Measurements from ENCODE around the gene PRKN.

GRCh38 chr6:161641175-161641574 lies 1086.4 kb downstream of the PRKN start:
- no peak for TF ChIP-seq EZH2 (IDR thresholded peaks at IDR 0.05; ENCODE audit: borderline replicate concordance, low read length)
- no peak for TF ChIP-seq CTCF (IDR thresholded peaks at IDR 0.05; ENCODE audit: low read length)

Measured in OCI-LY1 (cell line).